Thymus (tissue), 11 donors: Measurements from ENCODE around the gene POU5F1. TPM values are rescaled to one million over a fixed set of nuclear protein-coding genes. Genes with fewer than 3 reads are reported as not detected.
"Not testable (repeated sequence)": the region's sequence is repeated elsewhere in the genome, so short reads cannot be mapped to it uniquely, and the experiment has no call there.

ENCODE experiments used
- DNase-seq, 9 donors: peaks; one replicate each; pipeline ENCODE4 v3.0.0-alpha.2; 2013; ENCODE audit warnings: low spot score in 9 of 9, low read depth in 6 of 9, missing footprints in 1 of 9
- H3K27ac ChIP-seq, 2 donors: one replicate each; pipeline ENCODE4 v1.5.1; 2013; ENCODE audit warnings: control low read depth in 1 of 2, low read depth in 1 of 2, low read length in 1 of 2, mild to moderate bottlenecking in 1 of 2, moderate library complexity in 1 of 2
- H3K27me3 ChIP-seq, 2 donors: one replicate each; pipeline ENCODE4 v1.5.1; 2013; ENCODE audit warnings: low read length in 1 of 2; ENCODE audit not compliant: control insufficient read depth in 2 of 2, insufficient read depth in 1 of 2
- H3K36me3 ChIP-seq, 2 donors: one replicate each; pipeline ENCODE4 v1.5.1; 2013; ENCODE audit warnings: low read length in 1 of 2, mild to moderate bottlenecking in 1 of 2, moderate library complexity in 1 of 2; ENCODE audit not compliant: control insufficient read depth in 2 of 2, insufficient read depth in 2 of 2
- H3K4me1 ChIP-seq, 2 donors: one replicate each; pipeline ENCODE4 v1.5.1; 2013; ENCODE audit warnings: low read length in 2 of 2; ENCODE audit not compliant: control insufficient read depth in 2 of 2, insufficient read depth in 2 of 2
- H3K4me3 ChIP-seq, 2 donors: one replicate each; pipeline ENCODE4 v1.5.1; 2013; ENCODE audit warnings: low read length in 2 of 2, control low read depth in 1 of 2, mild to moderate bottlenecking in 1 of 2
- H3K9me3 ChIP-seq, 2 donors: one replicate each; pipeline ENCODE4 v1.5.1; 2013; ENCODE audit warnings: low read length in 1 of 2, mild to moderate bottlenecking in 1 of 2; ENCODE audit not compliant: control insufficient read depth in 2 of 2, insufficient read depth in 1 of 2
- WGBS: extraction: QIAGEN DNeasy Blood & Tissue Kit; methylation state at CpG from one replicate; pipeline ENCODE4 v1.1.7; 2013; 5-methylcytosine and 5-hydroxymethylcytosine counted together
- polyA plus RNA-seq: library from polyadenylated mRNA; stranded (reverse); fragments of 200-250 nt; gene quantifications from one replicate; pipeline ENCODE4 v1.2.3, GENCODE V29; 2013
- total RNA-seq: library from RNA; stranded (reverse); fragments of 120-200 nt; gene quantifications from one replicate; pipeline ENCODE4 v1.2.4, GENCODE V29; 2013
- donor health status: healthy.

The POU5F1 gene
- total and polyA plus RNA-seq, 2 donors: 0.80 to 5.2 TPM

DNA sequence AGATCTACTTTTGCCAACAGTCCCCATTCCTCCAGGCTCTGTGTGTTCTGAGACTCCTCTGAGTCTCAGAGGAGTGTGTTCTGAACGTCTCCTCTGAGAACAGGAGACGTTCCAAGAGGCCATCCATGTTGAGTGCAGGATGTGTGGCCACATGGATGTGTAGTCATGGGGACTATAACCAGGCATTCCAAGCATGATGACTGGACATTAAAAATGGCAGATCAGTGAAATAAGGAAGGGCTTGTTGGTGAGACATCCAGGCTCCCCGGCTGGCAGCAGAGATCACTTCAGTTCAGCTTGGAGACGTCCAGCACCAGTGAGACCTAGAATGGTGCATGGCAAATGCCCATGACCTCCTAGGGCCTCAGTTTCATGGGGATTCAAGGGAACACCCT, 34.3 kb upstream of the POU5F1 start:
- Histone ChIP-seq H3K27me3 (no peaks in the 10 kb centered on the region), H3K4me1 (peaks cover 22 to 42% of the 10 kb centered on the region in 2 donors), H3K9me3 (peaks cover 0 to 7% of the 10 kb centered on the region in 2 donors), H3K27ac (peak overlapping the region; percentile 36 to 89), H3K36me3 (peaks cover 0 to 9% of the 10 kb centered on the region in 2 donors), H3K4me3 (no peak overlapping the region)
- WGBS: 97% methylated on average over 4 of the region's 4 CpGs
- DNase-seq: no peak

DNA sequence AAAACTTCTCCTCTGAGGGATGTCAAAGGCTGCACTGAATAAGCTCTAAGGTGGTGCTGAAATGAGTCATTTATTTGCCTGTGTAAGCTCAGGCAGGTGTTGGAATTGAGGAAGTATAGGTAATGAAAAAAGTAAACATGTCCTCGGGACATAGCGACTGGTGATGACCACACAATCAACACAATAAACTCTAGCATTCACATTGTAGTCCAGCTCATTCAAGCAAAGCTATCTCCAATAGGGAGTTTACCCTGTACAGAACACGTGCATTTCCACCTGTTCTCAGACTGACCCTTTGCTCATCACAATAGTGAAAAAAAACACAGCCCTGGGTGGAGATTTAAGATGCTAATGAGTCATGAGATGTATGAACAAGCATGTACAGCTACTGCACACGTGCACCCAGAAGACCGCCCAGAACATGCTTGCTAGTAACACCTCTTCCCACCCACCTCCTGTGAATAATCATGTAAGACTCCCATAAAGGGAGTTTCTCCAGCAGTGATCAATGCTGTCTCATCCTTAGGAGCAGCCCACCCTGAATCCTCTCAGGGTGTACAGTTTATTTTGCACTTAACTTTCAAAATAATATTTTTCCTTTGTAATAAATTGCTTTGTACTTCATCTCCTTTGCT, 33.0 kb upstream of the POU5F1 start:
- peak in 3 of 9 donors; percentile 20 to 40 (median 37) for DNase-seq
- H3K27ac ChIP-seq: peak overlapping the region; percentile 89 to 95
- peaks cover 0 to 7% of the 10 kb centered on the region in 2 donors for H3K9me3 ChIP-seq
- peaks cover 26 to 52% of the 10 kb centered on the region in 2 donors for H3K4me1 ChIP-seq
- peak overlapping the region; percentile 50 to 73 for H3K4me3 ChIP-seq
- 7% methylated on average over 5 of the region's 5 CpGs for WGBS
- H3K36me3 ChIP-seq: peaks cover 0 to 9% of the 10 kb centered on the region in 2 donors
- no peaks in the 10 kb centered on the region for H3K27me3 ChIP-seq

DNA sequence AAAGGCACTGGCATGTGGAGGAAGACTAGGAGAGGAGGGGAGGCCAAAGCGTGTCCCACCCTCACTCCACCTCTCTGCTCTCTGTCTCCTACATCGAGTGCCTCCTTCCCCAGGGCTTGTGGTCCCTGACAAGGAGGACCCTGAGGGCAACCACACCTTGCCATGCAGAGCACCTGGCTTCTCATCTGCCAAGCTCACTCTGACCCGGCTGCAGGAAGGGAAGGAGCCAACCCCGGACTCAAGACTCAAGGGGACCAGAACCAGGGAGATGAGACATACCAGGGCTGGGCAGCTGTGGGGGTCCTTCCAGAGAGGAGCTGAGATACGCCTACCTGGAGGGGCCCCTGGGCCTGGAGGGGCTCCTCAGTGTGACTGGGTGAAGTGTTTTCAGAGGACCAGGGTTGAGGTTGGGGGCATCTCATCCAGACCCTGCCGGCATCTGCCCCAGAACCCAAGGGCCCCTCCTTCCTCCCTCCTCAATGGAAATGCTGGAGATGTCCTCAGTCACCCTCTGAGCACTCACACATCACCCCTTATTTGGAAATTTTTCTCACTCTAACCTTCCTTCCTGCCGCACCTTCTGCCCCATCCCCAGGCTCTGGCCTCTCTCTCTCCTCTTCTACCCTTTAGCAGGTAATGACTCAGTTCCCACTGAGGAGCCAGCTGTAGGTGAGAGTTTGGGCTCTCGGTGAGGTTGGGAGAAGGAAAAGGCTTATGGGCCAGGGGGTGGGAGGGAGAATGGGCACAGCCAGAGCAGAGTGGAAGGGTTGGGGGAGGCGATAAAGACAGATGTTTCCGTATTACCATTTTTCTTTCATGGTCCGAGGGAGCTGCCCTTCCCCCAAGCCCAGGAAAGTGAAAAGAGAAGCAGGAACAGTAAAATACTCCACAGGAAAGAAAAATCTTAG, 32.0 kb upstream of the POU5F1 start:
- Histone ChIP-seq H3K9me3 (peaks cover 0 to 7% of the 10 kb centered on the region in 2 donors), H3K4me3 (no peak overlapping the region), H3K27ac (peak overlapping the region; percentile 85 to 89), H3K27me3 (no peaks in the 10 kb centered on the region), H3K36me3 (peaks cover 0 to 9% of the 10 kb centered on the region in 2 donors), H3K4me1 (peaks cover 30 to 56% of the 10 kb centered on the region in 2 donors)
- WGBS: 51% methylated on average over 11 of the region's 11 CpGs
- no peak for DNase-seq

DNA sequence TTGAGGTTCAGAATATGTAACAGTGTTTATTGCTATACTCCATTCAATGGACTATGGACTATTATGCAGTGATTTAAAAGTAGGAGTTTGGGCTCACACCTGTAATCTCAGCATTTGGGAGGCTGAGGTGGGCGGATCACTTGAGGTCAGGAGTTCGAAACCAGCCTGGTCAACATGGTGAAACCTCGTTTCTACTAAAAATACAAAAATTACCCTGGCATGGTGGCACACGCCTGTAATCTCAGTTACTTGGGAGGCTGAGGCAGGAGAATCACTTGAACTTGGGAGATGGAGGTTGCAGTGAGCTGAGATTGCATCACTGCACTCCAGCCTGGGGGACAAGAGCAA, 28.6 kb upstream of the POU5F1 start:
- 96% methylated on average over 4 of the region's 4 CpGs for WGBS
- not testable (repeated sequence) for H3K9me3 ChIP-seq, H3K27me3 ChIP-seq, DNase-seq
- H3K4me3 ChIP-seq: peak overlapping the region in 1 of 2 donors; percentile 89
- H3K4me1 ChIP-seq: peaks cover 27 to 53% of the 10 kb centered on the region in 2 donors
- peak overlapping the region in 1 of 2 donors; percentile 10 for H3K27ac ChIP-seq
- peaks cover 0 to 14% of the 10 kb centered on the region in 2 donors for H3K36me3 ChIP-seq

DNA sequence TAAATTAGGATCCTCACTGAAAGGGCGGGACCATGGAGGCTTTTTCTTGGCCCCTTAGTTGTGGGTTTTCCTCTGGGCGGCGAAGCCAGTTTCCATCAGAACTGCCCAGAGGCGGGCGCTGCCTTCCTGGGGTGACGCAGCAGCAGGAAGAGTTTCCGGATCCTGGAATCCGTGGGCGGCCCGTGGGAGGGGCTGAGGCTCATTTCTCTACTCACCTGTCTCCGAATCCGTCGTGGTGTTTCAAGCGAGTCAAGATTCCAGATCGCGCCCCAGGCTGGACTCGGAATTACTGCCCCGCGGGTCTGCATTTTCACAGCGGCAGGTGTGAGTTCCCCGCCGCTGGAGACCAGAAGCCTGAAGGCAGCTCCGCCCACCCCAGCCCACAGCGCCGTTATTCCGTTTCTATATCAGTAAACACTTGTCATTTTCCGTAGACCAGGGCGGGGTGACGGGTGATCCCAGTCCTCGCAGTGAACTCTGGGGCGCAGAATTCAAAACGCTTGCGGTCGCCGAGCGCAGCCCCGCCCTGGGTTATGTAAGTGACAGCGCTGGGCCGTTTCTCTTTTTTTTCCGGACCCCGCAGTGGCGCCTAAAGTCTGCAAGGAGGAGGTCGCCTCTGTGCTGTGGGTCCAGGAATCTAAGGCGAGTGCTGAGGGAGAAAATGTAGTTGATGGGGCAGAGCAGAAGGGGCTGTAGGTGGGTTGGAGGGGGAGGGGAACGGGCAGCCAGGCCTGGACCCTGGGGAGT, 27.2 kb upstream of the POU5F1 start:
- under 1% methylated on average over 45 of the region's 45 CpGs for WGBS
- Histone ChIP-seq H3K9me3 (peaks cover 0 to 7% of the 10 kb centered on the region in 2 donors), H3K4me3 (peak overlapping the region; percentile 82 to 89), H3K27me3 (no peaks in the 10 kb centered on the region), H3K36me3 (peaks cover 0 to 14% of the 10 kb centered on the region in 2 donors), H3K27ac (peak overlapping the region; percentile 99), H3K4me1 (peaks cover 21 to 41% of the 10 kb centered on the region in 2 donors)
- DNase-seq: peak in 8 of 9 donors; percentile 76 to 94 (median 82)

DNA sequence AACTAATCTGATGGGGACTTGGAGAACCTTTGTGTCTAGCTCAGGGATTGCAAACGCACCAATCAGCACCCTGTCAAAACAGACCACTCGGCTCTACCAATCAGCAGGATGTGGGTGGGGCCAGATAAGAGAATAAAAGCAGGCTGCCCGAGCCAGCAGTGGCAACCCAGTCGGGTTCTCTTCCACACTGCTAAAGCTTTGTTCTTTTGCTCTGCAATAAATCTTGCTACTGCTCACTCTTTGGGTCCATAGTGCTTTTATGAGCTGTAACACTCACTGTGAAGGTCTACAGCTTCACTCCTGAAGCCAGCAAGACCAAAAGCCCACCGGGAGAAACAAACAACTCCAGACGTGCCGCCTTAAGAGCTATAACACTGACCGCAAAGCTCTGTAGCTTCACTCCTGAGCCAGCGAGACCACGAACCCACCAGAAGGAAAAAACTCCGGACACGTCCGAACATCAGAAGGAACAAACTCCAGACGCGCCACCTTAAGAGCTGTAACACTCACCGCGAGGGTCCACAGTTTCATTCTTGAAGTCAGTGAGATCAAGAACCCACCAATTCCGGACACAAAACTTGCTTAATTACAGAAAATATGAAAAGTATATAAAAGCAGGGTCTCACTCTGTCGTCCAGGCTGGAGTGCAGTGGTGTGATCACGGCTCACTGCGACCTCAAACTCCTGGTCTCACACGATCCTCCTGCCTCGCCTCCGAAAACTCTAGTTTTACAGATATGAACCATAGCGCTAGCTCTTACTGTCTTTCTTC, 26.0 kb upstream of the POU5F1 start:
- not testable (repeated sequence) for H3K9me3 ChIP-seq, H3K27me3 ChIP-seq, DNase-seq
- 84% methylated on average over 25 of the region's 25 CpGs for WGBS
- H3K27ac ChIP-seq: peak overlapping the region in 1 of 2 donors; percentile 99
- H3K4me3 ChIP-seq: peak overlapping the region; percentile 82 to 89
- peaks cover 0 to 14% of the 10 kb centered on the region in 2 donors for H3K36me3 ChIP-seq
- H3K4me1 ChIP-seq: peaks cover 14 to 31% of the 10 kb centered on the region in 2 donors

DNA sequence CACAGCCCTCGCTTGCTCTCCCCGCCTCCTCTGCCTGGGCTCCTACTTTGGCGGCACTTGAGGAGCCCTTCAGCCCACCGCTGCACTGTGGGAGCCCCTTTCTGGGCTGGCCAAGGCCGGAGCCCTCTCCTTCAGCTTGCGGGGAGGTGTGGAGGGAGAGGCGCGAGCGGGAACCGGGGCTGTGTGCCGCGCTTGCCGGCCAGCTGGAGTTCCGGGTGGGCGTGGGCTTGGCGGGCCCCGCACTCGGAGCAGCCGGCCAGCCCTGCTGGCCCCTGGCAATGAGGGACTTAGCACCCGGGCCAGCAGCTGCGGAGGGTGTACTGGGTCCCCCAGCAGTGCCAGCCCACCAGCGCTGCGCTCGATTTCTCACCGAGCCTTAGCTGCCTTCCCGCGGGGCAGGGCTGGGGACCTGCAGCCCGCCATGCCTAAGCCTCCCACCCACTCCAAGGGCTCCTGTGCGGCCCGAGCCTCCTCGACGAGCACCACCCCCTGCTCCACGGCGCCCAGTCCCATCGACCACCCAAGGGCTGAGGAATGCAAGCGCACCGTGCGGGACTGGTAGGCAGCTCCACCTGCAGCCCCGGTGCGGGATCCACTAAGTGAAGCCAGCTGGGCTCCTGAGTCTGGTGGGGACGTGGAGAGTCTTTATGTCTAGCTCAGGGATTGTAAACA, 25.0 kb upstream of the POU5F1 start:
- not testable (repeated sequence) for H3K27me3 ChIP-seq, H3K4me3 ChIP-seq, H3K27ac ChIP-seq, DNase-seq, H3K9me3 ChIP-seq
- WGBS: 96% methylated on average over 41 of the region's 41 CpGs
- Histone ChIP-seq H3K36me3 (peaks cover 0 to 12% of the 10 kb centered on the region in 2 donors), H3K4me1 (peaks cover 10 to 27% of the 10 kb centered on the region in 2 donors)
